ENCODE measurements around the gene ATG7.

DNA sequence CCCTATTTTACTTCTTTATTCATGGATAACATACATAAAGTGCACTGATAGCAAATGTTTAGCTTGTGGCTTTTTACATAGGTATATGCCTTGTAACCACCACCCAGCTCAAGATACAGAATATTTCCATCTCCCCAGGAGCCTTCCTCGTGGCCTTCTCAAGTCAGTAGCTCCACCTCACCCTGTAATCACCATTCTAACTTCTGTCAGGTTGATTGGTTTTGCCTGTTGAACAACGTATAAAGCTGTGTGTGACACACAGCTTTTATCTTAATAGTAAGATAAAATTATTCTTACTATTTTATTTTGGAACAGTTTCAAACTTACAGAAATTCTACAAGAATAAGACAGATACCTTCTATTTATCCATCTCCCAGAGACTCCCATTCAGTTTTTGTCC, 13.3 kb downstream of the ATG7 start:
- TF ChIP-seq CTCF (IDR thresholded peaks at IDR 0.05) (no peak), POLR2A (IDR thresholded peaks at IDR 0.05) (no peak)

Measured in heart left ventricle (tissue), 13 donors.